ENCODE data around the gene POT1.

POT1 gene

DNA sequence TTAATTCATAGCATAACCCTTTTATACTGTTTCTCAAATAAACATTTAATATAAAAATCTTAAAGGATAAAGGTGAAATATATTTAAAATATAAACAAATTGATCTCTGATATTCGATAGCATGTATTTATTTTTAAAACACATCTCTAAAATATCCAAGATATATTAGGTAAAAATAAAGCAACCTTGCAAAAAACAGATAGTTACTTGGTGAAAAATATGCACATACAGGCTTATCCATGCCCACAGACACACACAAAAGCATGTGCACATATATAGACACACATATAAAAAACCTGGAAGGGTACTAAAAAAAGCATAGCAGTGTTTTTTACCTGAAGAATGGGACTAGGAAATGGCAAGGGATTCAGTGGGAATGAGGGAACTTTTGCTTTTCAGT is 19.8 kb downstream of the POT1 start:
- DNase-seq (ENCODE audit: low read depth), result no peak

DNA sequence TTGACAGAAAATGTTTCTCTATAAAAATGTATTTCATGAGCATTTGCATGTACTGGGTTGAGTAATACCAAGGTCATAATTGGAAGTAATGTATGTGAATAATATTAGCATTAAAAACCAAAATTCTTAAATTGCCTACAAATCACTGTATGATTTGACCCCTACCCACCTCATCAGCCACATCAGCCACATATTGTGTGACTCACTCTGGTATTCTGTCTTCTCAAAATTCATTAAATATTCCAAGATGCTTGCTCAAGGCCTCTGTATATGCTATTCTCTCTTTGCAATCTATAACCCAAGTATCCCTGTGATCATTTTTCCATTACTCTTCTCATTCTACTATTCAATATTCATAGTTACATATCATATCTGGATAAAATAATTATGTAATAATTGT is 21.4 kb downstream of the POT1 start:
- no peak for DNase-seq (ENCODE audit: low read depth)

DNA sequence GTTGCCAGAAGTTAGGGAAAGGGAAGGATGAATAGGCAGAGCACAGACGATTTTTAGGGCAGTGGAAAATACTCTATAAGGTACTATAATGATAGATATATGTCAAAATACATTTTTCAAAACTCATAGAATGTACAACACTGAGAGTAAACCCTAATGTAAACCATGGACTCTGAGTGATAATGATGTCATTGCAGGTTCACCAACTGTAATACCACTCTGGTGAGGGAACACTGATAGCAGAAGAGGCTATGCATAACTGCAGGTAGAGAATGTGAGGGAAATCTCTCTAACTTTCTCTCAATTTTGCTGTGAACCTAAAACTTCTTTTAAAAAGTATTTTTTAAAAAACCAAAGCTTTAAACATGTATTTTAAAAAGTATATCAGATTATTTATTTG is 22.1 kb downstream of the POT1 start:
- DNase-seq (ENCODE audit: low read depth), result no peak

DNA sequence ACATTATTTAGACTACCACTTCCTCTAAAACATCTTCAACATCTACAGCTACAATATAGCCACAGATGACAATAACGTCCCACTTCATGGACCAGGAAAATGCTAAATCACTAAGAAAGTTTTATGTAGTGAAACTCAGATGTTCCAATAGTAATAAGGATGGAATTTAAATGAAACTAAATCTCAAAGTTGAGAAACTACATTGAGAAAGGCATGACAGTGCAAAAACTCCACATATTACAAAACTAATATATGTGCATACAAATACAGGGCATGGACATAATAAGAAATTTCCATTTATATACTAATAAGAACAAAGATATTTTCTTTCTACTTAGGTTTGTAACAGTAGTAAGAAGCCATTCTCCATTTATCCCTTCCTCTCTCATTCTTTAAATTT is 31.1 kb downstream of the POT1 start:
- DNase-seq (ENCODE audit: low read depth), result no peak

DNA sequence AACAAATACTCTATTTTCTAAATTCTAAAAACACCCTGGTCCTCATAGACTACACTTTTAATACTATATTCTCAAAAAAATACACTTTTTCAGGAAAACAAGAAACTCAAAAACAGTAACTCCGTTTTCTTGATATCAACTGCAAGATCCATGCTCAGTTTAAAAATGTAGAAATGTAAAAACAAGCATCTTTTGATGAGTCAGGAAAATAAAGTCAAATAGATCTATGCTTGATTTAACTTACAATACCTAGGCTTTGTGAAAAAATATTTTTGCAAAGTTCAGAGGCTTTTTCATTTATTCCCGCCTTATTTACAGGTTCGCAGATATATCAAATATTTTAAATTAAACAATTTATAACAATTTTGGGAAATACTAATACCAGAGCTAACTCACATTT is 33.6 kb downstream of the POT1 start:
- DNase-seq (ENCODE audit: low read depth), result no peak

DNA sequence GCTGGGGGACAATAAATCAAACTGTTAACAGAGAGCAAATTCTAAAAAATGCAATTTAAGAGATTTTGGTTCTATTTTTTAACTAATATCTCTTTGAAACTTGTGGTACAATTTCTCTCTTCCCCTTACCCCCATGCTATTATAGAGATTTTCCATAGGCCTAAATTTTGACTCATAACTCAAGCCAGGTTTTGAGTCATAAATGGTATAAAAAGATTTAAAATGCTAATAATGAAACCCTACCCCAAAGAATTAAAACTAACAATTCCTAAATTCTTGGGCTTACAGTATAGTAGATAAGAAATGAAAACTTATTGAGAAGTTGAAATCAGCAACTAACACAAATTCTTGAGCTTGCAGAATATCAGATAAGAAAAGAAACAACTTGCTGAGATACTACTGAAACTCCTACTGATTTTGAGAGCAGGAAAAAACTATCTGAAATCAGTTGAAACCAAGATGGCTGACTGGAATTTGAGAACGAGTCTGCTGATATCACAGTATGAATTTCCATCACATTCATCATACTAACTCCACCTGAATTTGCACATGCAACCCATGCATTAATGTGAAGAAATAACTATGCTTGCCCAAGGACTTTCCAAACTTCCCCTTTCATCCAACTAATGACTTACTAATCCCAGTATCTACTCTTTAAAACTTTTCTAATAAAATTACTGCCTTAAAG is 36.3 kb downstream of the POT1 start:
- DNase-seq (ENCODE audit: low read depth), result no peak

DNA sequence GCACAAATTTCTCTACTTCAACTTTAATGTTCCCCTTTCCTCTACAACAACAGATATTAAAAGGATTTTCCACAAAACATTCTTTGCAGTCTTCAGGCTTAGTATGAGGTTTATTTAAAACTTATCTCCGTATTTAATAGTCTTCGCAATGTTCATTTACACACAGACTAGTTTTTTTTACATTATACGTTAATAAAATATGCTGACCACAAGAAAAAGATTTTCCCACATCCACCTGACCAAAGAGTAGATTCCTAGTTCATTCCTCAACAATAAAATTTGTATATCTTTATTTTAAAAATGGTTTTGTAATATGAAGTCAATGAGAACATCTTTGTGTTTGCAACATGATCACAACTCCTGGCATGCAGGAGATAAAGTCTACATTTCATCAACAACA is 42.4 kb downstream of the POT1 start:
- DNase-seq (ENCODE audit: low read depth), result no peak

DNA sequence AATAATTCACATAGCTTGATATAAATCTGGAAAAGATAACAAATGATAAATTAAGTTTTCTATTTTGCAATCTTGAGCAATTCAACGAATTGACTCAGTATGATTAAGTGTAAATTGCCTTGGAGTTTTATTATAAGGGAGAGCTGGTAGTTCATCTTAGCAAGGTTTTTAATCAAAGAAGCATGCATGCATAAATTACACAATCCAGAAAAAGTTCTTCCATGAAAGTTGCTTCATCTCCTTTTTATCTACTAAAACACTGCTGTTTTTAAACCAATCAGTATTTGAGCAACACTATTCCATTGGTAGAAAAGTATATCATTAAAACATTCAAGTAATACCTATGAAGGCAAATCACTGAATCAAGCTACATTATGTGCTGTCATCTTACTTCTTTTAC is 47.6 kb downstream of the POT1 start:
- no peak for DNase-seq (ENCODE audit: low read depth)

DNA sequence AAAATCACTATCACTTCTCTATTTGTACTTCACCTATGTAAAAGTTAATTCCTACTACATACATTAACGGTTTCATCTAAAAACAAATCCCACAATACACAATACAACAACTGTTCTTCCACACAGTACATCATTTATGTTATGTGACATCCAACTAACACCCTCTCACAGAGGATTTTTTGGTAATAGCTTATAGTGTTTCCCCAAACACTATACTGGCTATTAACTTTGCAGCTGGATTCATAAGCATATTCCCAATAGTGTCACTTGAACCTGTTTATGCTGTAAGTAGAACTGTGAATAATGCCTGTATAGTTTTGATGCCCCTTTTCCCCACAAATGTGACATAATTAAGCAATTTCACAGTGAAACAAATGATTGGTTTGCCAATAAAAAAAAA is 49.9 kb downstream of the POT1 start:
- DNase-seq (ENCODE audit: low read depth), result no peak

DNA sequence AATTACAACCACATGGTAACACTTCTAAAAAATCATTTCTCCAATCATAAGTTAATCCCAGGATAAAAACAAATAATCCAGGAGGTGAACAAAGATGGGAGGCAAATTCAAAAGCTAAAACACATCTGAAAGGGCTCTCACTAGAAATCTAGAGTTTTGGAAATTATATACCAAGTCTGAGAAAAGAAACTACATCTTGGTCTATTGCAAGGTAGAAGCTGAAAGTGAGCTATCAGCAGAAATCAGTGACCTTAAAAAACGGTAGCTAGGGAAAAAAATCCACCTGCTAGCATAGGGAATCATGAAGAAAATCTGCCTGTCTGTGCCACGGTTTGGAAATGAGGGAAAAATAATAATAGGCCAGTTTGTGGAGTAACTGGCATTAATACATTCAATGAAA is 50.5 kb downstream of the POT1 start:
- no peak for DNase-seq (ENCODE audit: low read depth)

DNA sequence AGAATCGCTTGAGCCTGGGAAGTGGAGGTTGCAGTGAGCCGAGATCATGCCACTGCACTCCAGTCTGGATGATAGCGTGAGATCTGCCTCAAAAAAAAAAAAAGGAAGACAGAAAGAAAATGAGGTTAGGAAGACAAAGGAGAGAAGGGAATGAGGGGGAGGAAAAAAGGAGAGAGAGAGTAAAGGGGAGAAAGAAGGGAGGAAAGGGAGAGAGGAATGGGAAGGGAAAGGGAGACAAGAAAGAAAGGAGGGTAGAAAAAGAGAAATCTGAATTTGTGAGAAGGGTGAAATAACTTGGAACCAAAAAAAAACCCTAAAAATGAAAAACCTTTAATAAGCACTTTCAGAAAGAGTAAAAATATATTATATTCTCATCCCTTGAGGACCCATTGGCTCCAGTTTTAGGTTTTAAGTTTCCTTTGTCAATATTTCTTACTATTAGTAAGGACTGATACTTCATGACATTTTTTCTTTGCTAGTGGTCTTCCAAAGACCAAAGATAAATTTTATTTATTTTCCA is 54.9 kb downstream of the POT1 start:
- DNase-seq (ENCODE audit: low read depth), result no peak

DNA sequence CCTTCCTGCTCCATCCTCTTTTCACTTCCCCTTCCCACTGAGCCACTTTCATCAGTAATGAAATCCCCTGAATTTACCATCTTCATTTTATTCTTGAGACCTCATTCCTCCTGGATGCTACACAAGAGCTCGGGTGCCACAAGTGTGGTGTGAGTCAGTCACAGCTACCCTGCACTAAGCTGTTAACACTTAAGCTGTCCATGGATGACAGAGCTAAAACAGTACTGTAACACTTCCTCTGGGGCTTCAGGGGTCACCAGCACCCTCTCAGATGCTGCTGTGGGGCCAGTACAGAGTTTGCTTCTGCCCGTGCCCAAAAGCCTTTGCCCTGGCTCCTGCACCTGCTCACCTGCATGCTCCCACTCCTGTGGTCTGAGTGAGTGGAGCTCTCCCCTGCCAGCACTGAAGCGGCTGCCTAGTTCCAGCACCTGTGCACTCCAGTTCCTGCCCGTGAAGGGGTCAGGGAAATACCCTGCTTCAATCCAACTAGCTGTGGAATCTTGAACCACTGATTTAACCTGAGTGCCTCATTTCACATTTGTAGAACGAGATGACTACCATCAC is 71.9 kb downstream of the POT1 start:
- no peak for DNase-seq (ENCODE audit: low read depth)

DNA sequence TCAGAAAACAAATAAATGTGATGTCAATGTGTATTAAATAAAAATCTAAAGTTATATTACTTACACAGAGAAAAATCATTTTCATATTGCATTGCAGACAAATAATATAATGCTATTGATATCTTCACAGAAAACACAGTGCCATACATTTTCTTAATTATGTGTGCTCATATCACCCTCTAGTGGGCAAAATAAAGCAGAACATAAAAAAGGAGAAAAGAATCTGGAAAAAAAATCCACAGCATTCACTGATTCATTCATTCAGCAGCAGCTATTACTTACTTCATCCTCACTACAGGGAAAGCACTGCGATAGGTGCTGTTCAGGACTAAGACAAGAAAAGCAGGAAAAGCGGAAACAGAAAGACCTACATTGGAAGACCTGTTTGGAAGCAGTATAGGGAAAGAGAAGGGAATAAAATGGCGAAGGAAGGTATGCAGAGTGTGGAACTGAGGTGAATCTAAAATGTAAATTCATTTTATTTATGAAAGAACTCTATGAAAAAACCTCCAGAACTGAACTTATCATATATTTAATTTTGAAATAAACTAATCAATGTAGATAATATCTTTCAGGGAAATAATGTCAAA is 73.2 kb downstream of the POT1 start:
- DNase-seq (ENCODE audit: low read depth), result no peak

DNA sequence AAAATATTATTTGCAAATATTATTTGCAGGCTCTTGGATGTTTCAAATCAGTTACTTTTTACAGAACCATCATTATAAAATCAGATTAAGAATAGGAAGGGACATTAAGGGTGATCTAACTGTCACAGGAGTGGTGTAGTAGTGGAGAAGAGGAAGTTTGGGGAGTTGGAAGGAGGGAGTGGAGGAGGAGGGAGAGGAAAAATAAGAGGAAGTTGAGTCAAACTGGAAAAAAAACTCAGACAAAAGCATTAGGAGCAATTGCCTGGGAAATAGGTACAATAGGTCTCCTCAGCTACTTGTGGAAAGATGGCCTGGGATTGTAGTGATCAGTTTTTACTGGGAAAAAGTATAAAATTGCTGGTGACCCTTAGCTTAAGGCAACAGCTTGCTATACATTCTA is 86.3 kb downstream of the POT1 start:
- no peak for DNase-seq (ENCODE audit: low read depth)

DNA sequence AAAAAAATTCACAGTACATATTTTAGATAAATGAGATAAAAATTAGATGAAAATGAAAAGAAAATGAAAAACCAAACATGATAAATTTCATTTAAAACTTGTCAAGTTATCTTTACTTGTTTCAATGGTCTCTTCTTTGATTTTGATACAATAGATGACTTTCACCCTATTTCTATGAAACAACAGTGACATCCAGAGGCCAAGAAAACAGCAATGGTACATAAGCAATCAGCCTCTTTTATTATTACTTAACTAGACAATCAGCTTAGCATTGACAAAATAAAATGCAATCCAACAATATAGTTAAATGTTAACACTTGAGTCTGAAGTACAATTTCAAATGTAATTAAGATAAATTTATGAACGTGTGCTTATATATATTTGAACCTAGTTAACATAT is 89.2 kb downstream of the POT1 start:
- no peak for DNase-seq (ENCODE audit: low read depth)

DNA sequence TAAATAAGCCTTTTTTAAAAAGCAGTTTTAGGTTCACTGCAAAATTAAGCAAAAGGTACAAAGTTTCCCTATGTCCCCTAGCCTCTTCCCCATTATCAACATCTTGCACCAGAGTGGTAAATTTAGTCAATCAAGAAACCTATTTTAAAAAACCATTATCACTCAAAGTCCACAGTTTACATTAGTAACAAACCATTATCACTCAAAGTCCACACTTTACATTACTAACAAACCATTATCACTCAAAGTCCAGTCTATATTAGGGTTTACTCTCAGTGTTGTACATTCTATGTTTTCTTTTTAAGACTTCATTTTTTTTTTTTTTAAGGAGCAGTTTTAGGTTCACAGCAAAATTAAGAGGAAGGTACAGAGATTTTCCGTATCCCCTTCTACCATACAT is 89.9 kb downstream of the POT1 start:
- DNase-seq (ENCODE audit: low read depth), result no peak

DNA sequence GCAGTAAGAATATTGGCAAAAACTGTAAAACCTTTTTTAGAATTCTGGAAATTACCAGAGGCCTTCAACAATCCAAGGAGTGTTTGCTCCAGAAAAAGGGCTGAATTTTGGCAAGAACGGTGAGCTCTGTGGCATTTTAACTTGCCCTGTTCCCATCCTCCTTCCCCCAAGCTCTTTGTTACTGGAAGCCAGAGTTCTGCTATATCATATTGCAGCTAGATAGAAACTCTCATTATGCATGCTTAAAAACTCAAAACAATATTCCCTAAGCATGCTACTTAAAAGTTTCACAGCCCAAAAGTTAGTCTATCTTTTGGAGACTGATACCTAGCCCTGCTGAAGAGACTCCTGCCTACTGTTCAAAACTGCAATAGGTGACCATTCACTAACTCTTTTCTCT is 93.5 kb downstream of the POT1 start:
- DNase-seq (ENCODE audit: low read depth), result no peak

DNA sequence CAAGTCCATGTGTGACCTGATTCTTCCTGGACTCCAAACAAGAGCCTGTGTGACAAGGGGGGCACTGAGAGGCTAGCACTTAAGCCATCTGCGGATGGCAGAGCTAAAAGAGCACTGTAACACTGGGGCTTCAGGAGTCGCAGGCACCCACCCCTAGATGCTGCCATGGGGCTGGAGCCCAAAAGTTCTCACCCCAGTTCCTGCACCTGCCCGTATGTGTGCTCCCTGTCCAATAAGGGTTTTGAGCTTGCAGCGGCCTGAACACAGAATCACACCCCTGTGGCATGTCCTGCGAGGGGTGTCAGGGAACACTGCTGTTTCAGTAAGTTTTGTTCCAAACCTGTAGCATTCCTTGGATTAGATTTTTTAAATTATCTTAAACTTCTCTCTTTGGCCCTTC is 110.8 kb downstream of the POT1 start:
- no peak for DNase-seq (ENCODE audit: low read depth)

DNA sequence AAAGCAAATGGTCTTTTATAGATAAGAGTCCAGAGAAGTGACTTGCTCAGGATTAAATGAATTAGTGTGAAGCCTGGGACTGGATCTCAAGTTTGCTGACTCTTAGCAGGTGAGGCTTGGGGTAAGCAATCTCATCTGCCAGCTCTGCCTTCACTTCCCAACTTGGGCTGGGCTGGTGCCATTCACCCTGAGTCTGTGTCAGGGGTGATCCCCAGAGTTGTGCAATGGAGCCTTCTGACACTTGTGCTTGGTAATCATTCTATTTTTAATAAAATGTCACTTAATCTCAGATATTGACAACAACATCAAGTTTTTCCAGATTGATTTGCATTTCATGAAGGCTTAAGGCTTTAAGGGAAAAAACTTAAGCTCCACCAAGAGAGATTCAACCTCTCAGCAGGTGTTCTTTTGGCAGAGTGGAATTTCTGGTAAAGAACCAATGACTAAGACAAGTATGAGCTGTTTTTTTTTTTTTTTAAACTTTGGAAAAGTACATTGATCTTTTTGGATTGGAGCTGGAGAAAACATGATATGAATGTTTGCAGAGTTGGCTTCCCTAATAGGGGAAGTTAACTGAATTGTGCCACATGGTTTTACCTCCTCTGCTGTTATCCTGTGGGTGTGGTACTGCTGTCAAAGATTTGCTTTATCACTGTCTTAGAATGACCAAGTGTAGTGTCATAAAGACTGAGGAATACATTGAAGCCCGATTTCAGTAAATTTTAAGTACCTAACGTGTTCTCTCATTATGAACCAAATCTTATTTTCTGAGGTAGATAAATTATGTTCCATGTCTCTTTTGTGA is 115.4 kb downstream of the POT1 start:
- no peak for DNase-seq (ENCODE audit: low read depth)

DNA sequence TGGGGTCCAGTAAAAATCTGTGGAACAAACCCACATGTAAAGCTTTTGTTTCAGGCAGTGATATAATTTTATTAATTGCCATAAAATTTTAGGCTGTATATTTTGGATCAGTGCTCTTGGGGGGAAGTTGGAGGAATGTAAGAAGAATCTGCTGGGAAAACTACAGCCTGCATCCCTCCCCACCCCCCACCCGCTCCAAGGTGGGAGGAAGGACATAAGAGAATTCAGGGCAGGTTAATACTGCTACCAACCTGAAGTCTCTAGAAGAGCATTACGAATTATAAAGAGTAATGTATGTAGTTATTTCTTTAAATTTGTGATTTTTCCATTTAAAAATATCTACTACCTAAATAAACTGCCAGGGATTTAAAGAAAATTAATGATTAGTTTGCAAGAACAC is 116.9 kb downstream of the POT1 start:
- DNase-seq (ENCODE audit: low read depth), result no peak

DNA sequence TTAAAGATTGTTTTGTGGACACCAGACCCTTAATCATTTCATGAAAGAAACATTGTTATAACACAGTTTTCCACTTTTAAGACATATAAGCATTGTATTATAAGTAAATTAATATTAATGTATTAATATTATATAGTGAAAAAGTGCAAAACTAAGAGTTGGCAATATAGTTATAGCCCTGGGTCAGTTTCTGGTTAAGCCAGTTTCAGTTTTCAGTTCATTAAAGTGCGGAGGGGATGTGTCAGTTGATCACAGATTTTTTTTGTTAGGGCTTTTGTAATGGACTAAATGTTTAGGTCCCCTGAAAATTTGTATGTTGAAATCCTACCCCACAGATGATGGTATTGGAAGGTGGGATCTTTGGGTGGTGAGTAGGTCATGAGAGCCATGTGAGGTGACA is 118.3 kb downstream of the POT1 start:
- DNase-seq (ENCODE audit: low read depth), result no peak

DNA sequence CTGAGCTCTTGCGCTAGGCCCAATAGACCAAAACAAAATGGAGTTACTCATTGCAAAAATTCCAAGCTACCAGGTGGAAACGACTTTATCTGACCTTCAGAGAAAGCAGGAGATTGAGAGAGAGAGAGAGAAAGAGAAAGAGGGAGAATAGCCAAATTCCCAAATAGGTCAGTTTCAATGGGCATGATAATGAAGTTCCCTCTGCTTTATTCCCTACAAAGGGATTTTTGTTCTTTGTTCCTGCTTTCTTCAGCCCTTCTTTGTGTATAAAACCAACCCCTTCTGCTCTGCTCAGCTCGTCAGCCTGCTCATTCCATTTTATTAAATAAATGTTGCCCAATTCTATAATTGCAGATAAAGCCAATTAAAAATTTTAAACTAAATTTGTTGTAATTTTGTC is 119.0 kb downstream of the POT1 start:
- DNase-seq (ENCODE audit: low read depth), result no peak

DNA sequence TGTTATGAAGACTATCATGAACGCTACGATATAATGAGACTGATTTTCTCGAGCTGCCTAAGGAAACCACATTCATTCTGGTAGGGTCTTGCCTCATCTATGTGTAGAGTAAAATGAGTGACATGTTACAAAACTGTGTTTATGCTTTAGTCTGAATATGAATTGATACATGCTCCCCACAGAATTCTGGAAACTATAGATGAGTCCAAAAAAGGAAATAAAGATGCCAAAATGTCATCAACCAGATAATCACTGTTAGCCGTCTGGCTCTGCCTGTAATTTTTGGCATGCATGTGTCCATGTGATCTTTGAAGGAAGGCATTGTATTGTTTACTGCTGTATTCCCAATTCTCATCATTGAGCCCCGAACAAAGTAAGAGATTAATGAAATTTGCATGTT is 121.4 kb downstream of the POT1 start:
- no peak for DNase-seq (ENCODE audit: low read depth)
